MM.1S (cell line): ENCODE results near the gene ATP13A2.
A peak's percentile ranks its signal among the peaks of the same experiment; 100 is the strongest.

ENCODE experiments used
- DNase-seq: peaks from one replicate; pipeline ENCODE4 v3.0.0-alpha.2; 2015
- H2AFZ ChIP-seq: fragments of 300-600 bp; sonication (generic); 2 replicates; pipeline ENCODE4 v1.6.0; 2016; ENCODE audit warnings: antibody characterized with exemption, low read length
- H3F3A ChIP-seq: fragments of 300-600 bp; sonication (generic); 2 replicates; pipeline ENCODE4 v1.6.1; 2016; ENCODE audit warnings: mild to moderate bottlenecking, antibody characterized with exemption, low read length, moderate library complexity, mixed read lengths; ENCODE audit not compliant: insufficient read depth
- H3K27ac ChIP-seq: fragments of 300-600 bp; sonication (generic); 2 replicates; pipeline ENCODE4 v1.5.1; 2016; ENCODE audit warnings: mild to moderate bottlenecking, low read length
- H3K27me3 ChIP-seq: fragments of 300-600 bp; sonication (generic); replicated peaks from 2 replicates; pipeline ENCODE4 v1.6.0; 2016; ENCODE audit warnings: low read length; ENCODE audit not compliant: insufficient read depth
- H3K36me3 ChIP-seq: fragments of 300-600 bp; sonication (generic); replicated peaks from 2 replicates; pipeline ENCODE4 v1.6.1; 2016; ENCODE audit warnings: mild to moderate bottlenecking, low read length, mixed read lengths; ENCODE audit not compliant: insufficient read depth
- H3K4me1 ChIP-seq: fragments of 300-600 bp; sonication (generic); 2 replicates; pipeline ENCODE4 v1.6.1; 2016; ENCODE audit warnings: low read length, mixed read lengths
- H3K4me2 ChIP-seq: fragments of 300-600 bp; sonication (generic); 2 replicates; pipeline ENCODE4 v1.6.0; 2016; ENCODE audit warnings: low read depth, low read length
- H3K4me3 ChIP-seq: fragments of 300-600 bp; sonication (generic); 2 replicates; pipeline ENCODE4 v1.5.1; 2016; ENCODE audit warnings: low read length, mixed read lengths
- H3K79me2 ChIP-seq: fragments of 300-600 bp; sonication (generic); 2 replicates; pipeline ENCODE4 v1.6.1; 2016; ENCODE audit warnings: mixed run types, low read length, mixed read lengths
- H3K9ac ChIP-seq: fragments of 300-600 bp; sonication (generic); 2 replicates; pipeline ENCODE4 v1.6.1; 2016; ENCODE audit warnings: low read length, mixed read lengths
- H3K9me2 ChIP-seq: fragments of 300-600 bp; sonication (generic); replicated peaks from 2 replicates; pipeline ENCODE4 v1.6.1; 2016; ENCODE audit warnings: mild to moderate bottlenecking, low read length, mixed read lengths; ENCODE audit not compliant: insufficient read depth
- H3K9me3 ChIP-seq: fragments of 300-600 bp; sonication (generic); replicated peaks from 2 replicates; pipeline ENCODE4 v1.6.1; 2016; ENCODE audit warnings: mild to moderate bottlenecking, low read length, mixed read lengths; ENCODE audit not compliant: insufficient read depth
- H4K20me1 ChIP-seq: fragments of 300-600 bp; sonication (generic); 2 replicates; pipeline ENCODE4 v1.6.1; 2016; ENCODE audit warnings: mild to moderate bottlenecking, low read length, moderate library complexity, mixed read lengths; ENCODE audit not compliant: insufficient read depth
- EZH2 ChIP-seq: fragments of 300-600 bp; sonication (generic); optimal IDR thresholded peaks from 2 replicates; pipeline ENCODE3; 2017; ENCODE audit warnings: low read depth, mild to moderate bottlenecking, antibody characterized with exemption, low read length, mixed read lengths
- EZH2phosphoT487 ChIP-seq: fragments of 300-600 bp; sonication (generic); IDR thresholded peaks from 2 replicates; pipeline ENCODE4 v1.6.1; 2018; ENCODE audit warnings: antibody characterized with exemption, low read length
- TF ChIP-seq, protein P1 (sequence below): fragments of 300-600 bp; sonication (generic); IDR thresholded peaks from 2 replicates; pipeline ENCODE4 v1.5.1; 2016; ENCODE audit warnings: antibody characterized with exemption, low read length, mixed read lengths

ATP13A2 gene

DNA sequence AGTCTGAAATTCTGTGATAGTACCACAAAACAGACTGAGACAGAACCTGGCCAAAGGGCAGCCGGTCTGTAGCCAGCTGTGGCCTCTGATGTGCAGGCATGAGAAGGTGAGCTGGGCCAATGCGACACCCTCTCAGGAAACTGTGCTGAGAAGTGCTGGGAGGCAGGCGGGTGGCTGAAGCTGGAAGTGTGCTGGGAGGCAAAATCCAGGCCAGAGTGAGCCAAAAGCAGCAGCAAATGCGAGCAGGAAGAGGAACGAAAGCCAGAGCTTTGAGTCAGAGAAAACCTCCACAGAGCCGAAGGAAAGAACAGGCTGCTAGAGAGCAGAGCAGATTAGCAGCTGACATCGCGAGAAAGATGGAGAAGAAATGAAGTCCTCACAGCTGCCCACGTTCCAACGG lies 10.2 kb upstream of the ATP13A2 start:
- Histone ChIP-seq H4K20me1 (no peaks in the 10 kb centered on the region), H3K4me1 (peaks cover 31% of the 10 kb centered on the region), H3K9me3 (no peaks in the 10 kb centered on the region), H3F3A (peaks cover 26% of the 10 kb centered on the region), H3K4me2 (no peak overlapping the region), H3K4me3 (no peak overlapping the region), H3K9me2 (no peaks in the 10 kb centered on the region), H3K27me3 (no peaks in the 10 kb centered on the region), H3K27ac (no peak overlapping the region), H3K79me2 (no peaks in the 10 kb centered on the region), H3K9ac (no peak overlapping the region), H3K36me3 (peaks cover 18% of the 10 kb centered on the region), H2AFZ (no peak overlapping the region)
- TF ChIP-seq EZH2phosphoT487 (no peak), EZH2 (no peak)
- TF ChIP-seq, protein P1, sequence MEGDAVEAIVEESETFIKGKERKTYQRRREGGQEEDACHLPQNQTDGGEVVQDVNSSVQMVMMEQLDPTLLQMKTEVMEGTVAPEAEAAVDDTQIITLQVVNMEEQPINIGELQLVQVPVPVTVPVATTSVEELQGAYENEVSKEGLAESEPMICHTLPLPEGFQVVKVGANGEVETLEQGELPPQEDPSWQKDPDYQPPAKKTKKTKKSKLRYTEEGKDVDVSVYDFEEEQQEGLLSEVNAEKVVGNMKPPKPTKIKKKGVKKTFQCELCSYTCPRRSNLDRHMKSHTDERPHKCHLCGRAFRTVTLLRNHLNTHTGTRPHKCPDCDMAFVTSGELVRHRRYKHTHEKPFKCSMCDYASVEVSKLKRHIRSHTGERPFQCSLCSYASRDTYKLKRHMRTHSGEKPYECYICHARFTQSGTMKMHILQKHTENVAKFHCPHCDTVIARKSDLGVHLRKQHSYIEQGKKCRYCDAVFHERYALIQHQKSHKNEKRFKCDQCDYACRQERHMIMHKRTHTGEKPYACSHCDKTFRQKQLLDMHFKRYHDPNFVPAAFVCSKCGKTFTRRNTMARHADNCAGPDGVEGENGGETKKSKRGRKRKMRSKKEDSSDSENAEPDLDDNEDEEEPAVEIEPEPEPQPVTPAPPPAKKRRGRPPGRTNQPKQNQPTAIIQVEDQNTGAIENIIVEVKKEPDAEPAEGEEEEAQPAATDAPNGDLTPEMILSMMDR: no peak
- no peak for DNase-seq

DNA sequence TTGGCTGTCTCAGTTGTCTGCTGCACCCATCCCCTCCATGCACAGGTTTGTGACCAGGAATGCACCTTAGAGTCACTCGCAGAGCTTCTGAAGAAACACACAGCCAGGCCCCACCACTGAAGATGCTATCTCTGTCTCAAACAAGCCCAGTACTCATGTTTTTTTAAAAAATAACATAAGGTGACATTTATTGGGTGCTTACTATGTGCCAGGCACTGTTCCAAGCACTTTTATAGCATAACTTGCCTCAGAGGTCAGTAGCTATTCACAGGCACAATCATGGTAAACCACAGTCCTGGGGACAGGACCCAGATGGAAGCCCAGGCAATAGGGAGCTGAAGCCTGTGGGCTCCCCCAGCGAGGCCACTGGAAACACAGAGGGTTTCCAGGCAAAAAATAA lies 8.8 kb upstream of the ATP13A2 start:
- H3K9me2 ChIP-seq: no peaks in the 10 kb centered on the region
- H3K9ac ChIP-seq: no peak overlapping the region
- H3K27me3 ChIP-seq: no peaks in the 10 kb centered on the region
- H3K4me1 ChIP-seq: peaks cover 31% of the 10 kb centered on the region
- H3K79me2 ChIP-seq: no peaks in the 10 kb centered on the region
- no peak overlapping the region for H2AFZ ChIP-seq
- TF ChIP-seq EZH2phosphoT487 (no peak), EZH2 (no peak)
- TF ChIP-seq, protein P1: no peak
- peaks cover 26% of the 10 kb centered on the region for H3F3A ChIP-seq
- no peaks in the 10 kb centered on the region for H3K9me3 ChIP-seq
- peaks cover 18% of the 10 kb centered on the region for H3K36me3 ChIP-seq
- no peaks in the 10 kb centered on the region for H4K20me1 ChIP-seq
- no peak for DNase-seq
- no peak overlapping the region for H3K27ac ChIP-seq
- no peak overlapping the region for H3K4me2 ChIP-seq
- H3K4me3 ChIP-seq: no peak overlapping the region

DNA sequence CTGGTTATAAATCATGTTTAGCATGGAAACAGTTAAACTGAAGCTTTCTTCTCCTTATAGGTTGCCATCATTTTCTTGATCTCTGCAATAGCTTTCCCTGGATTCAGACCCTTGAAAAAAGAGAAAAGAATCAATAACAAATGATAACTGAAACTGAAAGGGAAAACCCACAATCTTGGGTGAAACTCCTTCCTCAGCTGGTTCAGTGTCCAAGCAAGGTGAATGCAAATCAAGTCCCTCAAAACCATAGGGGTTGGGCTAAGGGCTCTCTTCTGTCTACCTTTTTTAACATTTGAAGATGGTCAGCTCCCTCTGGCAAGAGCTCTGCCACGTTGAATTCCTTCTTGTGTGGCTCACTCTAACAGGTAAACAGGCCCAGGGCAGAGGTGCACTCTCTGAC lies 7.1 kb upstream of the ATP13A2 start:
- TF ChIP-seq EZH2 (no peak), EZH2phosphoT487 (no peak)
- TF ChIP-seq, protein P1: no peak
- H3K27ac ChIP-seq: peak overlapping the region; percentile 35; the same call in 1 of the 2 replicates

DNA sequence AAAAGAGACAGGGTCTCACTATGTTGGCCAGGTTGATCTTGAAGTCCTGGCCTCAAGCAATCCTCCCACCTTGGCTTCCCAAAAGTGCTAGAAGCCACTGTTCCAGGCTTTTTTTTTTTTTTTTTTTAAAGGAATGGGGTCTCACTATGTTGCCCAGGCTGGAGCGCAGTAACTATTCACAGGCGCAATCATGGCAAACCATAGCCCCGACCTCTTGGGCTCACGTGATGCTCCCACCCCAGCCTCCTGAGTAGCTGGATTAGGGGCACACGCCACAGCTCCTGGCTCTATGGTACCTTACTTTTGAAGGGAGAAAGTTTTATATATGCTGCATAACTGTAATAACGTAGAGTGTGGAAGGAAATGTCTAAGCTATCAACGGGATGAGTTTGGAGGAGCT lies 5.7 kb upstream of the ATP13A2 start:
- Histone ChIP-seq H3K4me1 (peaks cover 49% of the 10 kb centered on the region), H3K36me3 (peaks cover 13% of the 10 kb centered on the region), H3K4me3 (no peak overlapping the region), H3K27me3 (no peaks in the 10 kb centered on the region), H2AFZ (no peak overlapping the region), H3K9ac (no peak overlapping the region), H3K79me2 (no peaks in the 10 kb centered on the region), H3K9me2 (no peaks in the 10 kb centered on the region), H3K4me2 (no peak overlapping the region), H4K20me1 (no peaks in the 10 kb centered on the region), H3K27ac (no peak overlapping the region), H3K9me3 (no peaks in the 10 kb centered on the region), H3F3A (peaks cover 37% of the 10 kb centered on the region)
- DNase-seq: no peak
- TF ChIP-seq EZH2phosphoT487 (no peak), EZH2 (no peak)
- TF ChIP-seq, protein P1: no peak

More for the DNA sequence above, 7.1 kb upstream of the ATP13A2 start:
- Histone ChIP-seq H3F3A (peaks cover 32% of the 10 kb centered on the region), H3K4me2 (peak overlapping the region; percentile 33; the same call in 1 of the 2 replicates), H3K4me1 (peaks cover 41% of the 10 kb centered on the region), H3K27me3 (no peaks in the 10 kb centered on the region), H3K79me2 (no peaks in the 10 kb centered on the region), H3K36me3 (peaks cover 18% of the 10 kb centered on the region), H3K9me2 (no peaks in the 10 kb centered on the region), H3K4me3 (no peak overlapping the region), H3K9me3 (no peaks in the 10 kb centered on the region), H2AFZ (no peak overlapping the region), H3K9ac (no peak overlapping the region), H4K20me1 (no peaks in the 10 kb centered on the region)
- peak; percentile 69 for DNase-seq
